MM.1S (cell line): ENCODE measurements around the gene GLYATL1B.
"Not testable (repeated sequence)": the region's sequence is repeated elsewhere in the genome, so short reads cannot be mapped to it uniquely, and the experiment has no call there.

Source experiments
- EZH2 ChIP-seq: fragments of 300-600 bp; sonication (generic); optimal IDR thresholded peaks from 2 replicates; pipeline ENCODE3; 2017; ENCODE audit warnings: low read depth, mild to moderate bottlenecking, antibody characterized with exemption, low read length, mixed read lengths
- TF ChIP-seq, protein P1 (sequence below): fragments of 300-600 bp; sonication (generic); IDR thresholded peaks from 2 replicates; pipeline ENCODE4 v1.5.1; 2016; ENCODE audit warnings: antibody characterized with exemption, low read length, mixed read lengths

GRCh38 chr11:59058120-59059033, 27.7 kb upstream of the GLYATL1B start:
- TF ChIP-seq, protein P1, sequence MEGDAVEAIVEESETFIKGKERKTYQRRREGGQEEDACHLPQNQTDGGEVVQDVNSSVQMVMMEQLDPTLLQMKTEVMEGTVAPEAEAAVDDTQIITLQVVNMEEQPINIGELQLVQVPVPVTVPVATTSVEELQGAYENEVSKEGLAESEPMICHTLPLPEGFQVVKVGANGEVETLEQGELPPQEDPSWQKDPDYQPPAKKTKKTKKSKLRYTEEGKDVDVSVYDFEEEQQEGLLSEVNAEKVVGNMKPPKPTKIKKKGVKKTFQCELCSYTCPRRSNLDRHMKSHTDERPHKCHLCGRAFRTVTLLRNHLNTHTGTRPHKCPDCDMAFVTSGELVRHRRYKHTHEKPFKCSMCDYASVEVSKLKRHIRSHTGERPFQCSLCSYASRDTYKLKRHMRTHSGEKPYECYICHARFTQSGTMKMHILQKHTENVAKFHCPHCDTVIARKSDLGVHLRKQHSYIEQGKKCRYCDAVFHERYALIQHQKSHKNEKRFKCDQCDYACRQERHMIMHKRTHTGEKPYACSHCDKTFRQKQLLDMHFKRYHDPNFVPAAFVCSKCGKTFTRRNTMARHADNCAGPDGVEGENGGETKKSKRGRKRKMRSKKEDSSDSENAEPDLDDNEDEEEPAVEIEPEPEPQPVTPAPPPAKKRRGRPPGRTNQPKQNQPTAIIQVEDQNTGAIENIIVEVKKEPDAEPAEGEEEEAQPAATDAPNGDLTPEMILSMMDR, result peak; percentile 93
- TF ChIP-seq EZH2, result not testable (repeated sequence)
